ENCODE measurements around the gene PPP2R2C.

Gene PPP2R2C

DNA sequence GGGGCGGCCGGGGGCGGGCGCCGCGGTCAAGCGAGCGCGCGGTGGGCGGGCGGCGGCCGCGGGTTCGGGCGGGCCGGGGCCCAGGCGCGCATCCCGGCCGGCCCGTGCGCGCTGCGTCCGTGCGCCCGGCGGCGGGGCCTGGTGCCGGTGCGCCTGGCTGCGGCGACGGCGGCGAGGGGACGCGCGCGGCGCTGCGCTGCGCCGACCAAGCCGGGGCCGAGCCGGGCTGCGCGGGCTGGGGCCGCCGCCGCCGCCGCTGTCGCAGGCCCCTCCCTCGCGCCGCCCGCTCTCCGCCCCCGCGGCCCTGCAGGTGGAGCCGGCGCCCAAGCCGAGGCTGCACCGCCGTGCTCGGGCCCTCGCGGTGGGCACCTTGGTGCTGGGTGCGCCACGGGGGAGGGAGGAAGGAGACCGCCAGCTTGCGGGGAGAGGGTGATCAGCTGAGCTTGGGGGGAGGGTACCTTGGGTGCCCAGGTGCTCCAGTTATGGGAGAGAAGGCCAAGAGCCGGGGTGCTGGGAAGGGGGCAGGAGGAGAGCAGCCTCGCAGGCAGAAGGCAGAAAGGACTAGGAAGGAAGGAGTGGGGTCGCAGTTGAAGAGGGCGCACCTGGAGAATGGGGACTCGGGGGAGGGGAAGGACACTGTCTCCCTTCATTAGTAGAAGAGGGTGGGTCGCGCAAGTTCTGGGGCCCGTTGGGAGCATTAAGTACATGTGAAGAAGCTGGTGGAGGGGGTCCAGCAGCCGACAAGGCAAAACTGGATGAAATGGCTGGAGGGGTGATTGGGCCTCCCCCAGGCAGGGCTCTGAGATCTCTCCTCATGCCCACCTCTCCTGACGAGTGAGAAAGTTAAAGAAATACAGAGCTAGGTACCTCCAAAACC is at the start of gene PPP2R2C:
PPP2R2C (minus strand) TSS at position 228 of the 877 bp plus-strand sequence. CDS start 385 bp downstream, outside the sequence.
- peak; percentile 10 for DNase-seq
- in situ Hi-C loops (cut with HindIII; ENCODE audit: low pct_ligation_motif_present, low pct_unique_long_range_greater_than_20kb, low sequenced_read_pairs), result no loop called here

DNA sequence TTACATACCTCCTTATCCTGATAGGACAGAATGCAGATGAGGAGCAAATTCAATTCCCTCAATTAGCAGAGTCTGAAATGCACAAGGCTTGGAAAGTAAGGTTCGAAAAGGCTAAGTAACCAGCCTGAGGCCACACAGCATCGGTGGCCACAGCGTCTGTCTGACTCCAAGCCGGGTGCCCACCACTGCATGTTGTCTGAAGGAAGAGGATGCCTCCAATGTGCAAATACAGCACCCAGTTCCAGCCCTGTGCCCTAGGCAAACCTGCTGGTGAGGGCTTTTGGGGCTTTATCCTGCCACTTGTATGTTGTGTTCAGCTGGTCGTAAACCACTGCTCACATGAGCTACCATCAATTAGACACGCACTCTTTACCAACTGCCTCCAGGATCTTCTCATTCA is 48.6 kb upstream of the PPP2R2C start:
- in situ Hi-C loops (cut with HindIII; ENCODE audit: low pct_ligation_motif_present, low pct_unique_long_range_greater_than_20kb, low sequenced_read_pairs), result no loop called here
- no peak for DNase-seq

DNA sequence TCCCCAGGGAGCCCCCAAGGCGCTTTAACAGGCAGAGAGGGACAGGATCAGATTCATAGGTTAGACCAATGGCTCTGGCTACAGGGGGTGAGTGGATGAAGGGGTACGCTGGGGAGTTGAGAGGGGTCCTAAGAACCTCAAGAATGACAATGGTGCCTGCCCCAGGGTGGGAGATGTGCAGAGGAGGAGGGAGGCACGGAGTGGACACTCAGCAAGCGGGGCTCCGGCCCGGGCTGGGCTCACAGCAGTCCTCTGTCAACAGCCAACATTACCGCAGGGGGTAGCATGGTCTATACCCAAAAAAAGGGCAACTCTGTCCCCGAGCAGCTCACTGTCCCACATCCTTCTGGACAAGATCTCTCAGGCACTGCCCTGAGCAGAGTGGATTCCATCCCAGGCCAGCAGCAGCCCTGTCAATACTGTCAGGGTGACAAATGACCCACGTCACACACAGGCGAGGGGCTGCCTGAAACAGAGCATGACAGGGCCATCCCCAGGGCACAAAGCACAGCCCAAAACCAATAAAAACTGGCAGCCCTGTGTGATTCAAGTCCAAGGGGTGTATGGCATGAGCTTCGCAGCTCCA is 47.7 kb upstream of the PPP2R2C start:
- in situ Hi-C loops (cut with HindIII; ENCODE audit: low pct_ligation_motif_present, low pct_unique_long_range_greater_than_20kb, low sequenced_read_pairs), result no loop called here
- DNase-seq, result no peak

DNA sequence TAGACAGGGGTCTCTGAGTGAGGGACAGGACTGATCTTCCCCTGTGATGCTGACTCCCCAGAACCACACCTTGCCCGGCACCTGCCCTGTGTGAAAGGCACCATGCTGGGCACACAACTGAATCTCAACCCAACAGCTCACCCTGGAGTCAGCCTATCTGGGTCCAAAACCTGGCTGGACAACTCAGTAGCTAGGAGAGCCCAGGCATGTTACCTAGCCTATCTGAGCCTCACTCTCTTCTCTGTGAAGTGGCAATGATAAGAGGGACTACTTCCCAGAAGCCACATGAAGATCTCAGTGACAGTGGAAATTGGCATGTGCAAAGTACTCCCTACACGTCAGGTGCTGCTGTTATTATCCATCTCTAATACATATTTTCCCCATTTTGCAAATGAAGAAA is 44.8 kb upstream of the PPP2R2C start:
- DNase-seq, result no peak
- in situ Hi-C loops (cut with HindIII; ENCODE audit: low pct_ligation_motif_present, low pct_unique_long_range_greater_than_20kb, low sequenced_read_pairs), result no loop called here

DNA sequence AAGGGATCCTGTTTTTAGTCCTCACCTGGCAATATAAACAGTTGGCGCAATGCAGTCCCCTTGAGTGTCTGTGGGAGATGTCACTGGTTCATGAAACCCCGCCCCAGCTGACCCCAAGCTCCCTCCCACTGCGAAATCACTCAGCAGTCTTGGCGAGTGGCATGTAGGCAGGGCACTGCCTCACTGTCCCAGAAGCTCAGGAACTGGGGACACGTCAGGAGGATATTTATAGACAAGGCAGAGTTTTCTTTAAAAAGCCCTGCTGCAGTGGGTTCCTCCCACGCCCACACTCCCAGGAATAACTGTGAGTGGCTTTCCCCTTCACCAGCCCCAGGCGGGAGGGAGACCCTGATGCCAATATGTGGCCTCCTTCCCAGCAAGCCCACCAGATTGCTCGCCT is 44.3 kb upstream of the PPP2R2C start:
- DNase-seq, result no peak
- in situ Hi-C loops (cut with HindIII; ENCODE audit: low pct_ligation_motif_present, low pct_unique_long_range_greater_than_20kb, low sequenced_read_pairs), result no loop called here

DNA sequence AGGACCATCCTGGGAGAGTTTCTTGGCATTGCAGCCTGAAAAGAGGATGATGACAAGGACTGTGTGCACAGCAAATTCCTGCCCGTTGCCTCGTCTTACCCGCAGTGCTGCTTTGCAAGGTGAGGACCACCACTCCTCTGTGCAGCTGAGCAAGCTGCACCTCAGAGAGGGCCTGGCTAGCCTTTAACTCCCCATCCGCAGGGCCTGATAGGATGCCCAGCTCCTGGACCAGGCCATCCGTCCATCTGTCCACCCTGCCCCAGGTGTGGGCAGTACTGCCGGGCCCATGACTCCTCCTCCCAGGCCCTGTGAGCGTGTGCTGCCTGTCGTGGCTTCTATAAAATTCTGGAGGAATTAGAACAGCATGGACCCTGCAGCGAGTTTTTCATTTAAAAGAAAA is 43.9 kb upstream of the PPP2R2C start:
- in situ Hi-C loops (cut with HindIII; ENCODE audit: low pct_ligation_motif_present, low pct_unique_long_range_greater_than_20kb, low sequenced_read_pairs), result no loop called here
- DNase-seq, result no peak

DNA sequence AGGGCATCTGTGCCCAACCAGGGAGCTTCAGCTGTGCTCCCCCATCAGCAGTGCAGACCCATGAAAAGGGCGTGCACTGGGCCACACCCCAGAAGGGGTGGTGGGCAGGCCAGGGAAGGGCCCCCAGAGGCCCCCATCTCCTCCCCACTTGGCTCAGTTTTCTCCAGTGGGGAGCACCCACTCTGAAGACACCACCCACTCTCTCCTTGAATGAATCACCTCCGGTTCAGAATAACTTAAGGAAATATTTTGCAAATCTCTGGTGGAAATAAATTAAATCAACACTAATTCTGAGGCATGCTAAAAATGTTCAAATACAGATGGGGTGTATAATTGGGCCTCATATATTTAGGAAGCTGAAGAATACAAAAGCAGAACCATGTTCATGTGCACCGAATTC is 41.3 kb upstream of the PPP2R2C start:
- in situ Hi-C loops (cut with HindIII; ENCODE audit: low pct_ligation_motif_present, low pct_unique_long_range_greater_than_20kb, low sequenced_read_pairs), result no loop called here
- no peak for DNase-seq

DNA sequence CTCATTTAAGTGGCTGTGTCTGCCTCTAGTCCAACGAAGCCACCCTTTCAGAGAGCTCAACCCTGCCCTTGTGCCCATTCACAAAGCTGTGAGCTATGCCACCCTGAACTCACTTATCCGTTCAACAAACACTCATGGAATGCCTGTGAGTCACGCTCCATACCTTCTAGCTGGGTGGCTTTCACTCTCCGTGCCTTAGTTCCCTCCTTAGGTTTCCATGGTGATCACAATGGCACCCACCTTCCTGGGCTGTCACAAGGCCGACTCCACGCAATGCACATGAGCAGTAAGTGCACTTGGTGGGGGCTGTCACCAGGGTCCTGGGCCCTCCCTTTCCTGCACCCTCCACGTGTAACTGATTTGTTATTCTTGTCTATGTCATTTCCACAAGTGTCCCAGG is 37.2 kb upstream of the PPP2R2C start:
- in situ Hi-C loops (cut with HindIII; ENCODE audit: low pct_ligation_motif_present, low pct_unique_long_range_greater_than_20kb, low sequenced_read_pairs), result no loop called here
- no peak for DNase-seq

DNA sequence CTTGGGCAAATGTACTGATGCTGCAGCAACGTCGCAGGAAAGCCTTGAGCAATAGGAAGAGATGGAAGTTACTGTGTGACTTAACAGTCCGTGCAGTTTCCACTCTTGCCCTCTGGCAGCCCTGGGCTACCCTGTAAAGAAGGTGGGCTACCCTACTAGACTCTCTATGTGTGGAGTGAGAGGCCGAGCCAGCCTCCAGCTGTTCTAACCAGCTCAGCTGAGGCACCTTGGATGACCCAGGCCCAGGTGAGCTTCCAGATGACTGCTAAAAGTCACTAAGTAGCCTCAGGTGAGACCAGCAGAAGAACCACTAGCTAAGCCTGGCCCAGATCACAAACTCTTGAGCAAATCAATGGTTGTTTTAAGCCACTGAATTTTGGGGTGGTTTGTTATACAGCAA is 34.9 kb upstream of the PPP2R2C start:
- DNase-seq, result no peak
- in situ Hi-C loops (cut with HindIII; ENCODE audit: low pct_ligation_motif_present, low pct_unique_long_range_greater_than_20kb, low sequenced_read_pairs), result no loop called here

DNA sequence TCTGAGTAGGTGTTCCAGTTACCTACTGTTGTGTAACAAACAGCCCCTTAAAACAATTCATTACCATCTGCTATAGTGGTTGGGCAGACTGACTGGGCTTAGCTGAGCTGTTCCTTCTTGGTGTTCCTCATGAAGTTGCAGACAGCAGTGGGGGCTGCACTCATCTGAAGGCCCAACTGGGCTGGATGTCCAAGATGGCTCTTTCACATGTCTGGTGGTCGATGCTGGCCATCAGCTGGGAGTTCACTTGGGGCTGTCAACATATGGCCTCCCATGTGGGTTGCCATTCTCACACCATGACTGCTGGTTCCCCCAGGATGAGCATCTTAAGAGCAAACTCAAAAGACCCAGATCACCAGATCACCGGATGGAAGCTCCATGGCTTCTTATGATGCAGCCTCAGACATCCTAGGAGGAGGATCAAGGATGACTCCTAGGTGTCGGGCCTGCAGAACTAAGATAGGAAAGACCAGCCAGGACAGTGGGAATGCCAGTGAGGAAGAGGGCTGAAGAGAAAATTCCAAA is 34.3 kb upstream of the PPP2R2C start:
- in situ Hi-C loops (cut with HindIII; ENCODE audit: low pct_ligation_motif_present, low pct_unique_long_range_greater_than_20kb, low sequenced_read_pairs), result no loop called here
- no peak for DNase-seq

DNA sequence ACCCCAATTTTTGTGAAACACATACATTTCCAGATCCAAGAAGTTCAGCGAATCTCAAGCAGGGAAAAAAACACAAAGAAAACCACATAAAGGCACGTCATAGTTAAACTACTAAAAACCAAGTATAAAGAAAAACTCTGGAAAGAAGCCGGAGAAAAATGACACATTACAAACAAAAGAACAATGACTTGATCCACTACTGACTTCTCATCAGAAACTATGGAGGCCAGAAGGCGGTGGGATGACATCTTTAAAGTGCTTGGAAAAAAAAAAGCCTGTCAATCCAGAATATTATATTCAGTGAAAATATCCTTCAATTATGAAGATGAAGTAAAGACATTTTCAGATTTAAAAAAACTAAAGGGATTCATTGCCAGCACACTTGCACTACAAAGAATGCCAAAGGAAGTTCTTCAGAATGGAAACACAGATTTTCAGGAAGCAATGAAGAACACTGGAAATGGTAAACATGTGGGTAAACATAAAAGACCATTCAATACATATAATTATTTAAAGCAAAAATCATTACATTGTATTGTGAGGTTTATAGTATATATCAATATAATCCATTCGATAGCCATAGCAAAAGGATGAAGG is 32.6 kb upstream of the PPP2R2C start:
- in situ Hi-C loops (cut with HindIII; ENCODE audit: low pct_ligation_motif_present, low pct_unique_long_range_greater_than_20kb, low sequenced_read_pairs), result no loop called here
- no peak for DNase-seq

DNA sequence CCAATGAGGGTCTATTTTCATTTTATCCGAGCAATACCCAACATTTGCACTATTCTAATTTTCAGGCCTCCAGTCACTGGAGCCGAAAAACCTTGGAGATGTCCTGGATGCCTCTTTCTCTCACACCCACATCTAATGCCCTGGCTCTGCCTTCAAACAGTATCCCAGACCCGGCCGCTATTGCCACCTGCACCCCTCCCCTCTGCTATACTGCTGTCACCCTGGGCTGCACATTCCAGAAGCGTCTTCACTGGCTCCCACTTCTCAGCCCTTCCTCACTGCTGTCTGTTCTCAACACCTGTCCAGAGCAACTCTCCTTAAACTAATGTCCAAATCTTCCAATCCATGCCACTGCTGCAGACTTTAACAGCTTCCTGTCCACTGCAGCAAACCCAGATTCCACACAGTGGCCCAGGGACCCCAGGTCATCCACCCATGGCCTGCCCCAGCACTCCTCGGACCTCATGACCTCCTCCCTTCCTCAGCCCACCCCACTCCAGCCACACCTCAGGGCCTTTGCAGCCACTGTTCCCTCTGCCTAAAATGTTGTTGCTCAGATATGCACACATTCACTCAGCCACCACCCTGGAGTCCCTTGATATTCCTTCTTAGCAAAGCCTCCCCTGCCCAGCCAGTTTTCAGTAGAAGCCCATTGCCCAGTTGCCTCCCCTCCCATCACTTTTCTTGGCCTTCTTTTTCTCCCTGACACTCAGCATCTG is 30.5 kb upstream of the PPP2R2C start:
- DNase-seq, result no peak
- in situ Hi-C loops (cut with HindIII; ENCODE audit: low pct_ligation_motif_present, low pct_unique_long_range_greater_than_20kb, low sequenced_read_pairs), result no loop called here

DNA sequence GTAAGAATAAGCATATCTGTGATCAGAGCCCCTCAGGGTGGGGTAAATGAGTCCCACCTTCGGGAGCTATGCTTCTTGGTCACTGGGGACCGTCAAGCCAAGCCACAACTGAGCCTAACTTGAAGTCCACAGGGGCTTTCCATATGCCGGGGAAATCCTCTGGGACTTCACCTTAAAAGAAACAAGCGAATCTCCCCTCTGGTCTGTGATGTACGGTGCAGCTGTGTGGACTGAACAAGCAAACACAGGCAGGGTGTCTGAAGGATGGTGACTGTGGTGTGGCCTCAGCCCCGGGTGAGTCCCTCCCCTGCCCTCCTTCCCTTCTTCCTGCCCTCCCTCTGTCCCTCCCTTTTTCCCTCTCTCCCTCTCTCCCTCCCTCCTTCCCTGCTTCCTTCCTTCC is 29.7 kb upstream of the PPP2R2C start:
- in situ Hi-C loops (cut with HindIII; ENCODE audit: low pct_ligation_motif_present, low pct_unique_long_range_greater_than_20kb, low sequenced_read_pairs), result no loop called here
- no peak for DNase-seq

DNA sequence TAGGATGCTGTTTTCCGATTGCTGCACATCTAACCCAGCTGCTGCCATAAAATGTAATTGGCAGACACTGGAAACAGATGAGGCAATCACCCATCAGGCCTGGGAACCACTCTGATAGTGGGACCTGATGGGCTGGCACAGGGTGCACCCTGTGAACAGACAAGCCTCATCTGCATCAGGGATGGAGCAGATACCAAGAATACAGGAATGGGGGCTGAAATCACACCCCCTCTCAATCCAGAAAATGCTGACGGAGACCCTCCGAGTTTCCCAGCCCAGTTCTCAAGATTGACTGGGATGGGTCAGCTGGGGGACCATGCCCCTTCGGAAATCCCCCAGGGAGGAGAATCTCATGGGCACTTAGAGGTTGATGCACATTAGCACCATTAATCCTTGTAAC is 28.8 kb upstream of the PPP2R2C start:
- in situ Hi-C loops (cut with HindIII; ENCODE audit: low pct_ligation_motif_present, low pct_unique_long_range_greater_than_20kb, low sequenced_read_pairs), result no loop called here
- DNase-seq, result no peak

DNA sequence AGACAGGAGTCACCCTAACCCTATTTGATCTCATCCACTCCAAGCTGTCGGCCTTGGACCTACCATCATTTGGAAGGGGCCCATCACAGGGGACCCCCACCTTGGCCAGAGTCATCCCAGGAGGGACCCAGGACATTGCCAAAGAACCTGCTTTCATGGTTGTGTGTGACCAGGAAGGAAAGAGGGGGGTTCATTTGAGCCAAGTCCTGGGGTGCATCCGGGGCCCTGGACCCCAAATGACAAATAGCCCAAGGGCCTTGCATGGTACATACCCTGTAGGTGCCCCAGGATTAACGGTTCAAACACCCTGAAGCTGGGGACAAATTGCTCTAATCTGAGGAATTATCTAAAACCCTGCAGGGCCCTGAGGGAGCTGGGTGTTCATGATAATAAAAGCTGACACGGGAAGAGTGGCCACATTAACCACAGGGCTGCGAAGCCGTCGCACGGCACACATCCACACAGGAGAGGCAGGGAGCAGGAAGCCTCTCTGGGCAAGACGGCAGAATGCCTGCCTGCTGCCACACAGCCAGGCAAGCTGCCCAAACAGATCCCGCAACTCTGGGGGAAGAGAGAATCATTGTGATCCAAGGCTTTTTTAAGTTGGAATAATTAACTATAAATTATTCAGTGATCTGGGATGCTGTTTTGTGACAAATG is 28.2 kb upstream of the PPP2R2C start:
- DNase-seq, result no peak
- in situ Hi-C loops (cut with HindIII; ENCODE audit: low pct_ligation_motif_present, low pct_unique_long_range_greater_than_20kb, low sequenced_read_pairs), result no loop called here

DNA sequence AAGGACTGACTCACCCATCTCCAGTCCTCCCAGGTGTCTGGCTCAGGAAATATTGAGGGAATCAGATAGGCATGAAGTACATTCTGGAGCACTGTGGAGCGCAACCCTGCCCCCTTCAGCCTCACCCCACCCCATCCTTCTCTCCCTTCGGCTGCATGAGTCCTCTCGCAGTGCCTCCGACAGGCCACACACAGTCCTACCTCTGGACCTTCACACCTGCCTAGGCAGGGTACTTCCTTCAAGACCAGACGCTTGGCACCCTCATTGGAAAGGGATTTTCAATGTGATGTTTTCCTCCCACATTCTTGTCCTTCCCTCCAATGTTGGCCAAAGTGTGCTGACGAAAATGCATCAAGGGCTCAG is 26.8 kb upstream of the PPP2R2C start:
- no peak for DNase-seq
- in situ Hi-C loops (cut with HindIII; ENCODE audit: low pct_ligation_motif_present, low pct_unique_long_range_greater_than_20kb, low sequenced_read_pairs), result no loop called here

DNA sequence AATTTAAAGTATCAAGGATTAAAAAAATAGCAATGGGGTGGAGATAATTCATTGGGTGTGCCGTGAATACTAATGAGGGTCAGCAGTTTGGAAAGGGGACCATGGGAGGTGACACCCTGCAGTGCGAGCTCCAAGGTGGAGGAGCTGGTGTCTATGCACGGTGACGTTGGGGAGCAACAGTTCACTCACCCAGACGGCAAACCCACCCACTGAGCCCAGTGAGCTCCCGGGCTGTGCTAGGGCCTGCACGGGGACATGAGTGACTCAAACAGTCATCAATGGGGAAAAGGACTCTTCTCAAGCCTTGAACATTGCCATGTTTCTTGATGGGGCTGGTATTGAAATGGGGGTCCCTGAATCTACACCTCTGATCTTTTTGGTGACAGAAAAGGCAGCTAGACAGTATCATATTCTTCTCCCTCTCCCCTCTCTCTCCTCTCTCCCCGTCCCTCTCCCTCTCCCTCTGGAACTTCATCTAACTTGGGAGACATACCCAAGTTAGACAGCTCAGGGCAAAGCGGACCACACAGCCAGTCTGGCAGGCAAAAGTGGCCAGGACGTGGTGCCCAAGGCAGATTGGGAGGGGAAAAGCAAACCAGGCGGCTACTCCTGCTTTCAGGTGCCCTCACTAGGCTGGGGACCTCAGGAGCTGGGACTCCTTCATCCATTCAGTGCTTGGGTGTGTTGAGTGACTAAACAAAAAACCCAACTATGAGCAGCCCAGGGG is 26.3 kb upstream of the PPP2R2C start:
- in situ Hi-C loops (cut with HindIII; ENCODE audit: low pct_ligation_motif_present, low pct_unique_long_range_greater_than_20kb, low sequenced_read_pairs), result no loop called here
- no peak for DNase-seq

DNA sequence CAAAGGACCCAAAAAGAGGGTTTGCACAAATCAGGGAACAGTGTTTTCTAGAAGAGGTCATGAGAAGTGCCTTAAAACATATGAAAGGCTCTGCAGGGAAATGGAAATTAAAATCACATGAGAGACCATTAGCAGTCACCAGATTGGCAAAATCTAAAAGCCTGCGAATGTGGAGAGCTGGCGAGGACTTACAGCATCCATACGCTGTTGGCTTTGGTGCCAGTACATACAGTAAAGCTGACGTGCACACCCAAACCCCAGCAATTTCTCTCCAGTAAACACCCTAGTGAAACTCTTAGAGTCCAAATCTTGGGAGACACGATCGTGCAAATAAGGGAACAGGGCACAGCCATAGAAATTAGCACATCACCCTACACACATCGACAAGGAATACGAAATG is 25.4 kb upstream of the PPP2R2C start:
- in situ Hi-C loops (cut with HindIII; ENCODE audit: low pct_ligation_motif_present, low pct_unique_long_range_greater_than_20kb, low sequenced_read_pairs), result no loop called here
- no peak for DNase-seq

All from ACHN (cell line).